H9 (cell line): ENCODE data around the gene MAPK1IP1L. TPM values are rescaled to one million over a fixed set of nuclear protein-coding genes. Genes with fewer than 3 reads are reported as not detected.

Source experiments
- DNase-seq: peaks from one replicate; pipeline ENCODE4 v3.0.0-alpha.2; 2017
- H2AFZ ChIP-seq: one replicate; pipeline ENCODE4 v1.6.1; 2013; ENCODE audit warnings: mild to moderate bottlenecking, low read length, control low read depth, moderate library complexity
- H2AK5ac ChIP-seq: 2 replicates; pipeline ENCODE4 v1.6.1; 2013; ENCODE audit warnings: low read length, control low read depth, mixed read lengths; ENCODE audit not compliant: insufficient read length
- H2BK120ac ChIP-seq: one replicate; pipeline ENCODE4 v1.6.1; 2013; ENCODE audit warnings: low read depth, mild to moderate bottlenecking, low read length, control low read depth, inconsistent platforms; ENCODE audit not compliant: poor library complexity, severe bottlenecking
- H2BK12ac ChIP-seq: 2 replicates; pipeline ENCODE4 v1.6.1; 2013; ENCODE audit warnings: low read length, control low read depth, mixed read lengths, low read depth; ENCODE audit not compliant: insufficient read length
- H2BK15ac ChIP-seq: 2 replicates; pipeline ENCODE4 v1.6.1; 2013; ENCODE audit warnings: low read depth, low read length, control low read depth
- H2BK20ac ChIP-seq: one replicate; pipeline ENCODE4 v1.6.1; 2013; ENCODE audit warnings: low read depth, mild to moderate bottlenecking, low read length, control low read depth, inconsistent platforms; ENCODE audit not compliant: poor library complexity, severe bottlenecking
- H2BK5ac ChIP-seq: 2 replicates; pipeline ENCODE4 v1.6.1; 2013; ENCODE audit warnings: low read length, control low read depth, mixed read lengths; ENCODE audit not compliant: insufficient read length
- H3K14ac ChIP-seq: 2 replicates; pipeline ENCODE4 v1.6.1; 2013; ENCODE audit warnings: low read length, control low read depth; ENCODE audit not compliant: insufficient read depth
- H3K18ac ChIP-seq: 2 replicates; pipeline ENCODE4 v1.6.1; 2013; ENCODE audit warnings: low read depth, mild to moderate bottlenecking, mixed read lengths, low read length, control low read depth; ENCODE audit not compliant: insufficient read length
- H3K23ac ChIP-seq: 2 replicates; pipeline ENCODE4 v1.6.1; 2013; ENCODE audit warnings: low read length, control low read depth, mixed read lengths, low read depth; ENCODE audit not compliant: insufficient read length
- H3K23me2 ChIP-seq: 2 replicates; pipeline ENCODE4 v1.6.1; 2013; ENCODE audit warnings: low read depth, mild to moderate bottlenecking, mixed read lengths, low read length, control low read depth; ENCODE audit not compliant: insufficient read length, poor library complexity, severe bottlenecking
- H3K27ac ChIP-seq: 2 replicates; pipeline ENCODE4 v1.5.1; 2013; ENCODE audit warnings: low read length, control low read depth, mixed read lengths, low read depth; ENCODE audit not compliant: insufficient read length
- H3K27me3 ChIP-seq: 2 replicates; pipeline ENCODE4 v1.6.1; 2013; ENCODE audit warnings: low read length, control low read depth, inconsistent platforms; ENCODE audit not compliant: insufficient read depth
- H3K4ac ChIP-seq: 2 replicates; pipeline ENCODE4 v1.6.1; 2013; ENCODE audit warnings: low read depth, mild to moderate bottlenecking, control low read depth, inconsistent platforms, low read length, moderate library complexity
- H3K4me1 ChIP-seq: 2 replicates; pipeline ENCODE4 v1.6.1; 2013; ENCODE audit warnings: low read length, control low read depth, inconsistent platforms; ENCODE audit not compliant: insufficient read depth
- H3K4me2 ChIP-seq: 2 replicates; pipeline ENCODE4 v1.6.1; 2013; ENCODE audit warnings: low read length, control low read depth, mixed read lengths; ENCODE audit not compliant: insufficient read length, insufficient read depth
- H3K56ac ChIP-seq: 2 replicates; pipeline ENCODE4 v1.6.1; 2013; ENCODE audit warnings: low read depth, mild to moderate bottlenecking, mixed read lengths, low read length, control low read depth; ENCODE audit not compliant: insufficient read length
- H3K79me1 ChIP-seq: 2 replicates; pipeline ENCODE4 v1.6.1; 2013; ENCODE audit warnings: low read depth, mild to moderate bottlenecking, moderate library complexity, low read length, control low read depth, inconsistent platforms; ENCODE audit not compliant: insufficient read depth, poor library complexity, severe bottlenecking
- H3K79me2 ChIP-seq: 2 replicates; pipeline ENCODE4 v1.6.1; 2013; ENCODE audit warnings: low read length, control low read depth, inconsistent platforms; ENCODE audit not compliant: insufficient read depth
- H3K9ac ChIP-seq: 2 replicates; pipeline ENCODE4 v1.6.1; 2013; ENCODE audit warnings: low read length, control low read depth, mixed read lengths; ENCODE audit not compliant: insufficient read length; ENCODE audit errors: extremely low read depth
- H3K9me3 ChIP-seq: one replicate; pipeline ENCODE4 v1.6.1; 2013; ENCODE audit warnings: low read depth, low read length, inconsistent platforms; ENCODE audit not compliant: control insufficient read depth
- H3T11ph ChIP-seq: one replicate; pipeline ENCODE4 v1.6.1; 2013; ENCODE audit warnings: mild to moderate bottlenecking, low read length, control low read depth, inconsistent platforms
- H4K20me1 ChIP-seq: one replicate; pipeline ENCODE4 v1.6.1; 2013; ENCODE audit not compliant: control insufficient read depth, insufficient read length, insufficient read depth
- H4K5ac ChIP-seq: 2 replicates; pipeline ENCODE4 v1.6.1; 2013; ENCODE audit warnings: low read depth, mild to moderate bottlenecking, mixed read lengths, low read length, control low read depth; ENCODE audit not compliant: insufficient read length
- H4K8ac ChIP-seq: replicated peaks from 2 replicates; pipeline ENCODE4 v1.6.1; 2013; ENCODE audit warnings: low read length, control low read depth, mixed read lengths, low read depth; ENCODE audit not compliant: insufficient read length
- H4K91ac ChIP-seq: 2 replicates; pipeline ENCODE4 v1.6.1; 2013; ENCODE audit warnings: low read depth, mild to moderate bottlenecking, moderate library complexity, mixed read lengths, low read length, control low read depth; ENCODE audit not compliant: insufficient read length
- H3K27ac Mint-ChIP-seq, 3 experiments: 2 replicates in 2 of 3; 3 replicates in 1 of 3; pipeline ENCODE4 v1.8.0; 2020 to 2021; ENCODE audit warnings: mixed read lengths in 3 of 3, mild to moderate bottlenecking in 1 of 3, moderate library complexity in 1 of 3
- H3K27me3 Mint-ChIP-seq: 2 replicates; pipeline ENCODE4 v1.8.0; 2021; ENCODE audit warnings: low read depth, mild to moderate bottlenecking, moderate library complexity, mixed read lengths
- H3K36me3 Mint-ChIP-seq, 3 experiments: 2 replicates in 2 of 3; 3 replicates in 1 of 3; pipeline ENCODE4 v1.8.0; 2020 to 2021; ENCODE audit warnings: low read depth in 3 of 3, mixed read lengths in 3 of 3; ENCODE audit not compliant: insufficient read depth in 1 of 3
- H3K4me1 Mint-ChIP-seq, 2 experiments: 2 replicates each; pipeline ENCODE4 v1.8.0; 2020; ENCODE audit warnings: mixed read lengths in 2 of 2
- H3K4me3 Mint-ChIP-seq, 2 experiments: 2 replicates in 1 of 2; 3 replicates in 1 of 2; pipeline ENCODE4 v1.8.0; 2020 to 2021; ENCODE audit warnings: mild to moderate bottlenecking in 2 of 2, mixed read lengths in 2 of 2, moderate library complexity in 1 of 2
- H3K9me3 Mint-ChIP-seq, 2 experiments: 2 replicates in 1 of 2; 3 replicates in 1 of 2; pipeline ENCODE4 v1.8.0; 2020; ENCODE audit warnings: mild to moderate bottlenecking in 2 of 2, mixed read lengths in 2 of 2, moderate library complexity in 1 of 2
- CTCF ChIP-seq: fragments of 200-600 bp; sonication (generic); conservative IDR thresholded peaks from 3 replicates; pipeline ENCODE4 v1.8.0; 2021; ENCODE audit warnings: antibody characterized with exemption, mild to moderate bottlenecking
- WGBS: extraction: QIAGEN DNeasy Blood & Tissue Kit; methylation state at CpG from one replicate; pipeline ENCODE4 v1.1.7; 2013; ENCODE audit warnings: missing lambda C conversion rate, low lambda C conversion rate, mixed read lengths; ENCODE audit not compliant: insufficient read length; ENCODE audit errors: extremely low coverage; 5-methylcytosine and 5-hydroxymethylcytosine counted together
- total RNA-seq: library from RNA; stranded (reverse); gene quantifications from 2 replicates; pipeline ENCODE4 v1.2.1, GENCODE V29; 2021

Gene MAPK1IP1L
- total RNA-seq, 1 experiment from 2014 or later = 133 TPM

GRCh38 chr14:55102141-55102621, 50.7 kb downstream of the MAPK1IP1L start:
- H3K9me3 ChIP-seq = no peaks in the 10 kb centered on the region
- no peak overlapping the region for H3T11ph ChIP-seq
- peak overlapping the region in 1 of 2 experiments; percentile 44; a peak in 1 of 5 replicates for H3K4me3 Mint-ChIP-seq
- H2BK5ac ChIP-seq = no peak overlapping the region
- no peak overlapping the region for H2BK20ac ChIP-seq
- no peak overlapping the region for H3K4me2 ChIP-seq
- H3K23ac ChIP-seq = no peak overlapping the region
- H3K18ac ChIP-seq = no peak overlapping the region
- no peak overlapping the region for H4K91ac ChIP-seq
- no peak overlapping the region for H3K14ac ChIP-seq
- H3K4me1 Mint-ChIP-seq = peaks cover 29 to 38% of the 10 kb centered on the region in 2 experiments
- H2AFZ ChIP-seq = no peak overlapping the region
- DNase-seq = peak; percentile 59
- H2BK12ac ChIP-seq = no peak overlapping the region
- H4K5ac ChIP-seq = no peak overlapping the region
- no peaks in the 10 kb centered on the region for H3K23me2 ChIP-seq
- no peaks in the 10 kb centered on the region for H3K79me1 ChIP-seq
- no peaks in the 10 kb centered on the region for H3K27me3 ChIP-seq
- no peak overlapping the region for H4K8ac ChIP-seq
- no peaks in the 10 kb centered on the region for H4K20me1 ChIP-seq
- no peak overlapping the region for H2AK5ac ChIP-seq
- no peaks in the 10 kb centered on the region for H3K9me3 Mint-ChIP-seq
- no peak overlapping the region for H2BK120ac ChIP-seq
- peaks cover 0 to 5% (median 0%) of the 10 kb centered on the region in 3 experiments; a peak in 2 of 7 replicates for H3K36me3 Mint-ChIP-seq
- H3K27me3 Mint-ChIP-seq = peaks cover 1% of the 10 kb centered on the region
- H3K4ac ChIP-seq = no peak overlapping the region
- no peak overlapping the region for H3K27ac ChIP-seq
- H3K79me2 ChIP-seq = no peaks in the 10 kb centered on the region
- no peak overlapping the region for H3K56ac ChIP-seq
- peaks cover 12% of the 10 kb centered on the region; the same call in 1 of the 2 replicates for H3K4me1 ChIP-seq
- no peak overlapping the region for H3K9ac ChIP-seq
- no peak for TF ChIP-seq CTCF
- WGBS = no CpG with 5 or more reads among the region's 7 CpGs
- H3K27ac Mint-ChIP-seq = peak overlapping the region in 2 of 3 experiments; percentile 76 to 96; a peak in 5 of 7 replicates
- no peak overlapping the region for H2BK15ac ChIP-seq
